EL (cell line): ENCODE data around the gene TRAPPC13.

ENCODE experiments used
- DNase-seq: peaks from one replicate; pipeline ENCODE4 v3.0.0-alpha.2; 2016

TRAPPC13 gene

GRCh38 chr5:65682148-65682547, 57.3 kb downstream of the TRAPPC13 start:
- DNase-seq, result no peak

DNA sequence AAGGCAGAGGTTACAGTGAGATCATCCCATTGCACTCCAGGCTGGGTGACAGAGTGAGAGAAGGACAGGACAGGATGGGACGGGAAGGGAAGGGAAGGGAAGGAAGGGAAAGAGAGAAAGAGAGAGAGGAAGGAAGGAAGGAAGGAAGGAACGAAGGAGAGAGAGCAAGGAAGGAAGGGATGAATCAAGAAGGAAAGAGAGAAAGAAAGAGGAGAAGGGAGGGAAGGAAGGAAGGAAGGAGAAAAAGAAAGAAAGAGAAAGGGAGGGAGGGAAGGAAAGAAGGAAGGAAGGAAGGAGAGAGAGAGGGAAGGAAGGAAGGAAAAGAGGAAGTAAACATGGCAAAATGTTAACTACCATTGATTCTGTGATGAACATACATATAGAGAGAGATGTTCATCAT, 68.3 kb downstream of the TRAPPC13 start:
- DNase-seq, result no peak

- DNase-seq, result no peak
Observed at GRCh38 chr5:65695162-65695755, 70.4 kb downstream of the TRAPPC13 start.

DNA sequence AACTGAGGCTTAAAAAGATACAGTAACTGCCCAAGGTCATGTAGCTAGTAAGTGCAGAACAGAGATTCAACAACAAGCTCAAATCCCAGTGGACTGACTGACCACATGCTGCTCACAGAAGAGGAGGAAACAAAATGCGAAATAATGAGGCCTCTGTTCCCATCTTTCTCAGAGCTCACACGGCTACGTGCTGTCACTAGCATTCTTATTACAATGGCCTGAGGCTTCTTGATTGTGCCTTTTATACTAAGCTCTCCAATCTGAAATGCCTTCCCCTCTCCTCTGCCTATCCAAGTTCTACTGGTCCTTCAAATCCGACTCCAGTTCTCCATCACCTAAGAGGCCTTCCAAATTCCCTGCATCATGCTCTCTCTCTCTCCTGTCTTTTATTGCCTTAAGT, 71.1 kb downstream of the TRAPPC13 start:
- DNase-seq, result no peak

- no peak for DNase-seq
Observed at GRCh38 chr5:65696892-65697291, 72.1 kb downstream of the TRAPPC13 start.

DNA sequence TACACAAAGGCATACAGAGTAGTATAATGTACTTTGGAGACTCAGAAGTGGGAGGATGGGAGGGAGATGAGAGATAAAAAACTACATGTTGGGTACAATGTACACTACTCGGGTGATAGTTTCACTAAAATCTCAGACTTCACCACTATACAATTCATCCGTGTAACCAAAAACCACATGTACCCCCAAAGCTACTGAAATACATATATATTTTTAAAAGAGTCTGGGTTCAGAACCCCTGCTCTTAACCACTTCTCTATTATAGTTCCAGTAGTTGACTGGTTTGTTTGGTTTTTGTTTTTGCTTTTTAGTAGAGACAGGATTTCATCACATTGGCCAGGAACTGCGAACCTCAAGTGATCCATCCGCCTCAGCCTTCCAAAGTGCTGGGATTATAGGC, 74.5 kb downstream of the TRAPPC13 start:
- no peak for DNase-seq

DNA sequence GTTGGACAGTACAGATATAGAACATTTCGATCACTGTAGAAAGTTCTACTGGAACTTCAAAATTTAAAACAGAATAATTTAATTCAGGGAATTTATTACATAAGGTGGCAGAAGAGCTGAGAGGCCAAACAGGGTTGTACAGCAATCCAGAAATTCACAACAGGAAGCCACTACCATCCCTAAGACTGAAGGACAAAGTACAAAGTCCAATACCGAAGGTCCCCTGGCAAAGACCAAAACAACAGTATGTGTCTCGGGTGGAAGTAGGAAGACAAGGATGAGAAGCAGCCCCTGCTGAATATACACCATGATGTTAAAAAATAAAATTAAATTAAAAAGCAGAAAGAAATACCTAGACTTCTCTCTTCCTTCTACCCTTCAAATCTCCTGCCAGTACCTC, 77.2 kb downstream of the TRAPPC13 start:
- DNase-seq, result no peak

DNA sequence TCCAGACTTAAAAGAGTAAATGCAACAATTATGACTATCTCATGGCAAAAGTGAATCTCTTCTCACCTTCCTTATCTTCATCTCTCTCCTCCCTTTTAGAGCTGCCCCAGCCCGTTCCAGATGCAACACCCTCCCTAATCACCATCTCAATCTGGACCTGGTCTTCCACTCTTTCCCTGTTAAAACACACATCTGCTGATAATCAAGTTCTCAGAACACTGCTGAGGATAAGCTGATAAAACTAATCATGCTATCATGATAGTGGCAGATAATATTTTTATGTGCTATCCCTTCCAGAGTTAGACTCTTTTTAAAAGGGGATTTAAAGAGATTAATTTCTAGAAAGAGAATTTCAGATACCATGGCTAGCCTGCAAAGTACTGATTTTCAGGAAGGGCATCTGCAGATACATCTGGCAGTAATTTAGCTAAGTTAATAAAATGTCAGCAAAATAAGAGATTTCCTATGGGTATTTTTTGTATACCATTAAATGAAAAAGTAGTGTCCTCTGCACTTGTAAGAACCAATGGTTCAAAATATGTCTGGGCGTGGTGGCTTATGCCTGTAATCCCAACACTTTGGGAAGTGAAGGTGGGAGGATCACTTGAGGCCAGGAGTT, 79.9 kb downstream of the TRAPPC13 start:
- no peak for DNase-seq

- no peak for DNase-seq
Observed at GRCh38 chr5:65707663-65708062, 82.8 kb downstream of the TRAPPC13 start.

GRCh38 chr5:65708145-65708544, 83.3 kb downstream of the TRAPPC13 start:
- no peak for DNase-seq
